ENCODE data around the gene WNT8B.

GRCh38 chr10:100490531-100490930, 27.7 kb downstream of the WNT8B start:
- TF ChIP-seq, protein P1, sequence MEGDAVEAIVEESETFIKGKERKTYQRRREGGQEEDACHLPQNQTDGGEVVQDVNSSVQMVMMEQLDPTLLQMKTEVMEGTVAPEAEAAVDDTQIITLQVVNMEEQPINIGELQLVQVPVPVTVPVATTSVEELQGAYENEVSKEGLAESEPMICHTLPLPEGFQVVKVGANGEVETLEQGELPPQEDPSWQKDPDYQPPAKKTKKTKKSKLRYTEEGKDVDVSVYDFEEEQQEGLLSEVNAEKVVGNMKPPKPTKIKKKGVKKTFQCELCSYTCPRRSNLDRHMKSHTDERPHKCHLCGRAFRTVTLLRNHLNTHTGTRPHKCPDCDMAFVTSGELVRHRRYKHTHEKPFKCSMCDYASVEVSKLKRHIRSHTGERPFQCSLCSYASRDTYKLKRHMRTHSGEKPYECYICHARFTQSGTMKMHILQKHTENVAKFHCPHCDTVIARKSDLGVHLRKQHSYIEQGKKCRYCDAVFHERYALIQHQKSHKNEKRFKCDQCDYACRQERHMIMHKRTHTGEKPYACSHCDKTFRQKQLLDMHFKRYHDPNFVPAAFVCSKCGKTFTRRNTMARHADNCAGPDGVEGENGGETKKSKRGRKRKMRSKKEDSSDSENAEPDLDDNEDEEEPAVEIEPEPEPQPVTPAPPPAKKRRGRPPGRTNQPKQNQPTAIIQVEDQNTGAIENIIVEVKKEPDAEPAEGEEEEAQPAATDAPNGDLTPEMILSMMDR (IDR thresholded peaks at IDR 0.05), result no peak
- no peak for TF ChIP-seq ZFX (IDR thresholded peaks at IDR 0.05; ENCODE audit: borderline replicate concordance)

Data from 22Rv1 (cell line).